Activated naive CD4-positive, alpha-beta T cell treated with anti-CD3 and anti-CD28 coated beads for 36 hours (primary cell): Measurements from ENCODE around the gene ZNF853. TPM values are rescaled to one million over a fixed set of nuclear protein-coding genes. Genes with fewer than 3 reads are reported as not detected.
"Not testable (repeated sequence)": the region's sequence is repeated elsewhere in the genome, so short reads cannot be mapped to it uniquely, and the experiment has no call there.

Experiments
- CTCF ChIA-PET: fragments of 350-600 bp; sonication (Branson Sonifier 250); formaldehyde crosslinking; loops from one replicate; lab custom pipeline; 2021; ENCODE audit warnings: antibody characterized with exemption; lab: Charles Lee
- DNase-seq: peaks from one replicate; pipeline ENCODE4 v3.0.0-alpha.2; 2020
- H3K27ac Mint-ChIP-seq: one replicate; pipeline ENCODE4 v1.8.0; 2021; ENCODE audit warnings: mild to moderate bottlenecking, mixed read lengths
- H3K27me3 Mint-ChIP-seq: one replicate; pipeline ENCODE4 v1.8.0; 2021; ENCODE audit warnings: low read depth, mixed read lengths
- H3K36me3 Mint-ChIP-seq: one replicate; pipeline ENCODE4 v1.8.0; 2021; ENCODE audit warnings: low read depth, mixed read lengths
- H3K4me1 Mint-ChIP-seq: one replicate; pipeline ENCODE4 v1.8.0; 2021; ENCODE audit warnings: low read depth, mixed read lengths
- H3K4me3 Mint-ChIP-seq: one replicate; pipeline ENCODE4 v1.8.0; 2021; ENCODE audit warnings: mild to moderate bottlenecking, moderate library complexity, mixed read lengths
- H3K9me3 Mint-ChIP-seq: one replicate; pipeline ENCODE4 v1.8.0; 2021; ENCODE audit warnings: mixed read lengths
- intact Hi-C: fragments of 100-400 bp; cut with micrococcal nuclease; formaldehyde crosslinking; loops from one replicate; pipeline ENCODE4 v1.15.1; 2023
- total RNA-seq, 2 experiments: library from RNA; stranded (reverse); gene quantifications; one replicate each; pipeline ENCODE4 v1.2.3, GENCODE V29; 2021

ZNF853 gene
- total RNA-seq, 2 experiments from 2014 or later: 0.69 to 0.91 TPM

GRCh38 chr7:6579446-6579845 is 36.0 kb upstream of the ZNF853 start:
- no peak for DNase-seq
- peaks cover 18% of the 10 kb centered on the region for H3K36me3 Mint-ChIP-seq
- H3K9me3 Mint-ChIP-seq: no peaks in the 10 kb centered on the region
- intact Hi-C loops: no loop called here
- CTCF ChIA-PET: no interaction called here
- no peak overlapping the region for H3K27ac Mint-ChIP-seq
- peak overlapping the region; percentile 84 for H3K4me3 Mint-ChIP-seq
- no peaks in the 10 kb centered on the region for H3K27me3 Mint-ChIP-seq
- peaks cover 20% of the 10 kb centered on the region for H3K4me1 Mint-ChIP-seq

DNA sequence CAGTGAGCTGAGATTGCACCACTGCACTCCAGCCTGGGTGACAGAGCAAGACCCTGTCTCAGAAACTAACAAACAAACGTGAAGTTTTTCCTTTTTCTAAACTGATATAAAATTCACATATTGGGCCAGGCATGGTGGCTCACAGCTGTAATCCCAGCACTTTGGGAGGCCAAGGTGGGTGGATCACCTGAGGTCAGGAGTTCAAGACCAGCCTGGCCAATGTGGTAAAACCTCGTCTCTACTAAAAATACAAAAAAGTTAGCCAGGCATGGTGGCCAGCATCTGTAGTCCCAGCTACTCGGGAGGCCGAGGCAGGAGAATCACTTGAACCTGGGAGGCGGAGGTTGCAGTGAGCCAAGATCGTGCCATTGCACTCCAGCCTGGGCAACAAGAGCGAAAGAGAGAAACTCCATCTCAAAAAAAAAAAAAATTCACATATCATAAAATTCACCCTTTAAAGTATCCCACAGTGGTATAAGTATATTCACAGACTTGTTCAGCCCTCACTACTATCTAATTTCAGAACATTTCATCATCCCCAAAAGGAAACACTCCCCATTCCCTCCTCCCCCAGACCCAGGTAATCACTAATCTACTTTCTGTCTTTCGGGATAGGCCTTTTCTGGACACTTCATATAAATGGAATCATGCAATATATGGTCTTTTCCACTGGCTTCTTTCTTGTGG is 29.5 kb upstream of the ZNF853 start:
- CTCF ChIA-PET, H3K4me1 Mint-ChIP-seq, intact Hi-C loops, H3K9me3 Mint-ChIP-seq, DNase-seq, H3K4me3 Mint-ChIP-seq, H3K27me3 Mint-ChIP-seq: not testable (repeated sequence)
- H3K27ac Mint-ChIP-seq: peak overlapping the region; percentile 39
- H3K36me3 Mint-ChIP-seq: peaks cover 32% of the 10 kb centered on the region

GRCh38 chr7:6588566-6588965 is 26.8 kb upstream of the ZNF853 start:
- H3K27ac Mint-ChIP-seq: no peak overlapping the region

DNA sequence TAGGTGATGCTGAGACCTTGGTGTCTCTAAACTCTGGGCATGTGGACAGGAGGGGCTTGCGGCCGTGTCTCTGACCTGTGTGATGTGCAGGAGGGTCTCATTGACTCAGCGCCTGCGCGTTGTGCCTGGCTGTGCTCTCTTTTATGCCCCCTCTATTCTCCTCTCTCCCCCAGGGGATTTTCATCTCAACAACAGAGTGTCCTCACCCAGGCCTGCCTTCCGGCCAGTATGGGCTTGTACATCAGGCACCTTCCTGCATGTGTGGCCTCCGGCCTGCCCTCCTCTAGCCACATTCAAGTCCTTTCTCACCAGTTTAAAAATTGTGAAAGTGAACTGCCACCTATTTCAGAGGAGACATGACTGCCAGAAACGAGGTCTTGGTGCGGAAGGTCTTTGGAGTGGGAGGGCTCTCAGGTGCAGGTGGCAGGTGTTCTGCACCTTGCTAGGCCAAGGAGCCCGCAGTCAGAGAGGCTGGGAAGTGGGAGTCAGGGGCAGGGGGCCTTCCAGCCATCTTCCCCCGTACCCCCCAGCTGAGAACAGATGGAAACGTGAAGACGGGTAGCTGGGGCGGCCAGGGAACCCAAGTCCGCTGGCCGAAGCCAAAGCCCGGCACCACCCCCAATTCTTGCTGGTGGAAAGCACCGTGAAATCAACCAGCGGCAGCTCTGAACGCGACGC is 26.1 kb upstream of the ZNF853 start:
- Mint-ChIP-seq H3K9me3 (no peaks in the 10 kb centered on the region), H3K4me3 (peak overlapping the region; percentile 49), H3K27ac (peak overlapping the region; percentile 24), H3K27me3 (no peaks in the 10 kb centered on the region), H3K4me1 (peaks cover 22% of the 10 kb centered on the region), H3K36me3 (peaks cover 33% of the 10 kb centered on the region)
- intact Hi-C loops: no loop called here
- CTCF ChIA-PET: interaction anchor here (1.0 to 3.0 kb wide), 6 partner anchors 8 to 733 kb away, joined by 3 to 9 read pairs (median 4); no protein-coding TSS in a partner anchor
- no peak for DNase-seq

More at GRCh38 chr7:6588566-6588965, 26.8 kb upstream of the ZNF853 start:
- CTCF ChIA-PET: no interaction called here
- intact Hi-C loops: no loop called here
- no peak for DNase-seq
- Mint-ChIP-seq H3K9me3 (no peaks in the 10 kb centered on the region), H3K27me3 (no peaks in the 10 kb centered on the region), H3K36me3 (peaks cover 32% of the 10 kb centered on the region), H3K4me1 (peaks cover 22% of the 10 kb centered on the region), H3K4me3 (no peak overlapping the region)

- intact Hi-C loops: loop anchor here (1.0 to 5.0 kb wide), 5 partner anchors 13 to 733 kb away; partner anchors contain the start of genes ZDHHC4, ZNF12 and ZNF316
- H3K27ac Mint-ChIP-seq: peak within 1 kb of the TSS; percentile 77
- peaks cover 22% of the 10 kb centered on the region for H3K4me1 Mint-ChIP-seq
- DNase-seq: peak; percentile 77
- H3K9me3 Mint-ChIP-seq: no peaks in the 10 kb centered on the region
- peaks cover 31% of the 10 kb centered on the region for H3K36me3 Mint-ChIP-seq
- peak within 1 kb of the TSS; percentile 83 for H3K4me3 Mint-ChIP-seq
- CTCF ChIA-PET: interaction anchor here (0.6 to 3.0 kb wide), 10 partner anchors 9 to 734 kb away, joined by 3 to 9 read pairs (median 4); partner anchors contain the start of gene ZDHHC4
- H3K27me3 Mint-ChIP-seq: no peaks in the 10 kb centered on the region
Observed at GRCh38 chr7:6589829-6590644, 25.4 kb upstream of the ZNF853 start, which contains the start of gene INTS15. INTS15 (plus strand) TSS chr7:6590021; CDS start chr7:6590284, 263 bp downstream.

- no peak for DNase-seq
- peak overlapping the region; percentile 83 for H3K4me3 Mint-ChIP-seq
- peak overlapping the region; percentile 76 for H3K27ac Mint-ChIP-seq
- H3K4me1 Mint-ChIP-seq: peaks cover 22% of the 10 kb centered on the region
- no peaks in the 10 kb centered on the region for H3K9me3 Mint-ChIP-seq
- H3K36me3 Mint-ChIP-seq: peaks cover 29% of the 10 kb centered on the region
- H3K27me3 Mint-ChIP-seq: no peaks in the 10 kb centered on the region
- intact Hi-C loops: loop anchor here (1.0 to 5.0 kb wide), 5 partner anchors 13 to 733 kb away; partner anchors contain the start of genes ZDHHC4, ZNF12 and ZNF316
- CTCF ChIA-PET: interaction anchor here (0.6 to 3.0 kb wide), 10 partner anchors 10 to 734 kb away, joined by 3 to 9 read pairs (median 4); partner anchors contain the start of gene ZDHHC4
Observed at GRCh38 chr7:6590645-6591110, 24.7 kb upstream of the ZNF853 start.

GRCh38 chr7:6600093-6600492 is 15.3 kb upstream of the ZNF853 start:
- H3K4me3 Mint-ChIP-seq: no peak overlapping the region

GRCh38 chr7:6604458-6604857 is 11.0 kb upstream of the ZNF853 start:
- H3K9me3 Mint-ChIP-seq: no peaks in the 10 kb centered on the region
- intact Hi-C loops: no loop called here
- H3K27ac Mint-ChIP-seq: no peak overlapping the region
- no peak overlapping the region for H3K4me3 Mint-ChIP-seq
- peaks cover 25% of the 10 kb centered on the region for H3K36me3 Mint-ChIP-seq
- CTCF ChIA-PET: no interaction called here
- no peaks in the 10 kb centered on the region for H3K27me3 Mint-ChIP-seq
- DNase-seq: no peak
- peaks cover 3% of the 10 kb centered on the region for H3K4me1 Mint-ChIP-seq

More at GRCh38 chr7:6600093-6600492, 15.3 kb upstream of the ZNF853 start:
- CTCF ChIA-PET: interaction anchor here (0.6 to 1.3 kb wide), 4 partner anchors 24 to 1139 kb away, joined by 3 to 7 read pairs (median 5); no protein-coding TSS in a partner anchor
- Mint-ChIP-seq H3K27me3 (no peaks in the 10 kb centered on the region), H3K36me3 (peaks cover 35% of the 10 kb centered on the region), H3K9me3 (no peaks in the 10 kb centered on the region), H3K27ac (no peak overlapping the region), H3K4me1 (peaks cover 3% of the 10 kb centered on the region)
- no peak for DNase-seq
- intact Hi-C loops: no loop called here

- H3K4me1 Mint-ChIP-seq: peaks cover 2% of the 10 kb centered on the region
- intact Hi-C loops: no loop called here
- no peak overlapping the region for H3K27ac Mint-ChIP-seq
- peaks cover 19% of the 10 kb centered on the region for H3K36me3 Mint-ChIP-seq
- CTCF ChIA-PET: no interaction called here
- no peak for DNase-seq
- no peaks in the 10 kb centered on the region for H3K9me3 Mint-ChIP-seq
- no peaks in the 10 kb centered on the region for H3K27me3 Mint-ChIP-seq
- H3K4me3 Mint-ChIP-seq: no peak overlapping the region
Observed at GRCh38 chr7:6606866-6607583, 8.4 kb upstream of the ZNF853 start.

DNA sequence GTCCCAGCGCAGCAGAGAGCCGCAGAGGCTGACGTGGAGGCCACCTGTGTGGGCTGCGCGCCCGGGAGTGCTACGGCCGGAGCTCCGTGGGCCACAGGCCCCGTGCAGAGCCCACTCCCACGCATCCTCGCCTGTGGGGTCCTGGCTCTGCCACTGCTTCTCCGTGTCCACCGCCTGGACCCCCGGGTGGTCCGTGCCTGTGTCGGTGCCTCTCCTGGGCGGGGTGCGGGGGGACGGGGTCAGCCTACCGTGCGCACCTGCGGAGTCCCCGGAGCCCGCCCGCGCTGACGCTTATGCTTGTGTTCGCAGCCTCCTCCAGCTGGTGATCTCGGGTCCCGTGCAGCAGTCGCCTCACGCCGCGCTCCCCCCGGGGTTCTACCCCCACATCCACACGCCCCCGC is 7.8 kb upstream of the ZNF853 start:
- CTCF ChIA-PET: no interaction called here
- H3K9me3 Mint-ChIP-seq: no peaks in the 10 kb centered on the region
- H3K4me1 Mint-ChIP-seq: peaks cover 2% of the 10 kb centered on the region
- H3K27ac Mint-ChIP-seq: no peak overlapping the region
- H3K36me3 Mint-ChIP-seq: peaks cover 15% of the 10 kb centered on the region
- intact Hi-C loops: no loop called here
- DNase-seq: no peak
- no peaks in the 10 kb centered on the region for H3K27me3 Mint-ChIP-seq
- no peak overlapping the region for H3K4me3 Mint-ChIP-seq

DNA sequence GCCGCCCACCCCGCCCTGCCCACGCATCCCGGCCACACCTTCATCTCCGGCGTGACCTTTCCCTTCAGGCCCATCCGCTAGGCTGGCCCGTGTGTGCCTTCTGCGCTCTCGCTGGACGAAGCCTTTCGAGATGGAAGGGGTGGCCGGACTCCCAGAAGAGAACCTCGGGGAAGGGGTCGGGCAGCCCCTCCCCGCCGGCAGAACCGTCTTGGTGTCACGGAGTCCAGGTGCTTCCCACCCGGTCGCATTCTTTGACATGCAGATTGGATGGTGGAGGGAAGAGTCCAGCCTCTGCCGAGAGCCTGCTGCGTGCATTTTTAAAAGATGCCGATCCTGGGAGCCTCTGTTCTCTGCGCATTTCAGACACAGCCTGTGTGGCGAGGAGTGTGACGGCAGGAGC is 7.3 kb upstream of the ZNF853 start:
- no peak overlapping the region for H3K27ac Mint-ChIP-seq
- no peak overlapping the region for H3K4me3 Mint-ChIP-seq
- DNase-seq: no peak
- H3K9me3 Mint-ChIP-seq: no peaks in the 10 kb centered on the region
- CTCF ChIA-PET: no interaction called here
- intact Hi-C loops: no loop called here
- no peaks in the 10 kb centered on the region for H3K27me3 Mint-ChIP-seq
- H3K36me3 Mint-ChIP-seq: peaks cover 14% of the 10 kb centered on the region
- peaks cover 2% of the 10 kb centered on the region for H3K4me1 Mint-ChIP-seq
